Activated CD4-positive, alpha-beta T cell treated with anti-CD3 and anti-CD28 coated beads, Interleukin-2, amount 10 ng/mL, durations not matched to agents 7 days and 5 days (primary cell): ENCODE data around the gene ECHS1. TPM values are rescaled to one million over a fixed set of nuclear protein-coding genes. Genes with fewer than 3 reads are reported as not detected.
"Not testable (repeated sequence)": the region's sequence is repeated elsewhere in the genome, so short reads cannot be mapped to it uniquely, and the experiment has no call there.

ENCODE experiments used
- CTCF ChIA-PET: fragments of 350-600 bp; sonication (Branson Sonifier 250); formaldehyde crosslinking; loops from one replicate; lab custom pipeline; 2021; ENCODE audit warnings: antibody characterized with exemption; lab: Charles Lee
- POLR2A ChIA-PET: fragments of 350-600 bp; sonication (Branson Sonifier 250); formaldehyde crosslinking; loops from one replicate; lab custom pipeline; 2021; ENCODE audit warnings: antibody characterized with exemption; lab: Charles Lee
- DNase-seq: peaks from one replicate; pipeline ENCODE4 v3.0.0-alpha.2; 2020
- H3K27ac Mint-ChIP-seq: one replicate; pipeline ENCODE4 v1.8.0; 2021; ENCODE audit warnings: mild to moderate bottlenecking, moderate library complexity, mixed read lengths
- H3K27me3 Mint-ChIP-seq: one replicate; pipeline ENCODE4 v1.8.0; 2021; ENCODE audit warnings: mixed read lengths
- H3K36me3 Mint-ChIP-seq: one replicate; pipeline ENCODE4 v1.8.0; 2021; ENCODE audit warnings: low read depth, mixed read lengths
- H3K4me1 Mint-ChIP-seq: one replicate; pipeline ENCODE4 v1.8.0; 2021; ENCODE audit warnings: mixed read lengths
- H3K4me3 Mint-ChIP-seq: one replicate; pipeline ENCODE4 v1.8.0; 2021; ENCODE audit warnings: mild to moderate bottlenecking, moderate library complexity, mixed read lengths
- H3K9me3 Mint-ChIP-seq: one replicate; pipeline ENCODE4 v1.8.0; 2021; ENCODE audit warnings: mixed read lengths
- total RNA-seq, 2 experiments: library from RNA; stranded (reverse); gene quantifications; one replicate each; pipeline ENCODE4 v1.2.3, GENCODE V29; 2021

The ECHS1 gene
- total RNA-seq, 2 experiments from 2014 or later = 34.9 to 40.2 TPM

DNA sequence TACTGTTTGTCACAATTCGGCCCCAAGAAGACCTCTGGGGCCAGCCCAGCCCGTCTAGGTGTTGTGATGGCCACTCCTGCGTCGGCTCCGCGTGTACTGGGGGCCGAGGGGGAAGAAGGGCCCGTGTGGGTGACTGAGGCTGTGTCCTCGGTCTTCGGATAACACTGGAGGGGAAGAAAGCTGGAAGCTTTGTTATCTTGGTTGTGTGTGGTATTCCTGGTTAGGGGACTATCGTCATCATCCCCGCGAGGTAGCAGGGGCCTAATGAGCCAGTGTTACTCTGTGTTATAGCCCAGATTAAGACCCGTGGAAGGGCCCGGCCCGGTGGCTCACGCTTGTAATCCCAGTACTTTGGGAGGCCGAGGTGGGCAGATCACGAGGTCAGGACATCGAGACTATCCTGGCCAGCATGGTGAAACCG, 21.7 kb upstream of the ECHS1 start:
- peak overlapping the region; percentile 92 for H3K27ac Mint-ChIP-seq
- H3K4me3 Mint-ChIP-seq = peak overlapping the region; percentile 91
- H3K9me3 Mint-ChIP-seq = no peaks in the 10 kb centered on the region
- peaks cover 29% of the 10 kb centered on the region for H3K36me3 Mint-ChIP-seq
- DNase-seq = no peak
- CTCF ChIA-PET = interaction anchor here (1.1 kb wide), 1 partner anchor 44 kb away, joined by 3 read pairs; no protein-coding TSS in a partner anchor
- no peaks in the 10 kb centered on the region for H3K27me3 Mint-ChIP-seq
- peaks cover 59% of the 10 kb centered on the region for H3K4me1 Mint-ChIP-seq
- POLR2A ChIA-PET = no interaction called here

DNA sequence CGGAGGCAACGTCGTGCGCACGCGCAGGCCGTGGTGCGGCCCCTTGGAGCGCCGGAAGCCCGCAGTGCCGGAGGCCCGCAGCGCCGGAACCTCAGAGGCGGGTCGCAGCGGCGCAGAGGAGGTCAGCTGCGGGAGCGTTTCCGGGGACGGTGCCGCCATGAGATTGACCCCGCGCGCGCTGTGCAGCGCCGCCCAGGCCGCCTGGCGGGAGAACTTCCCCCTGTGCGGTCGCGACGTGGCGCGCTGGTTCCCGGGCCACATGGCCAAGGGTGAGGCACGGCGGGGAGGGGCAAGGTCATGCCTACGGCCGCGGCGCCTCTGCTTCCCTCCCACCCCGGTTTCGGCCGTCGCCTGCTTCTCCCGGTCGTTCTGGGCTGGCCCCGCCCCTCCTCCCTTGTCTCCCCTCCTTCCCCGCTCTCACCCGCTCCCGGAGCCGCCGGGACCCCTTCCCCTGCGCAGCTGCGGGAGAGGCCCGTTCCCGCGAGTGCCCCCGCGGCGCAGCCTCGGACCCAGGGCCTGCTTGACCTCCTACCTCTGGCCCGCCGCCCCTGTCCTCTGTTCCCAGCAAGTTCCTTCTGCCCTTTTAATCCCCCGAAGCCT, 21.0 kb upstream of the ECHS1 start, which contains the start of gene MTG1:
Gene MTG1, plus strand, starts transcription at position 94 of the 600 bp plus-strand sequence. Its CDS starts 64 bp downstream, at position 158.
- peak; percentile 92 for DNase-seq
- Mint-ChIP-seq H3K36me3 (peaks cover 23% of the 10 kb centered on the region), H3K4me3 (peak within 1 kb of the TSS; percentile 91), H3K4me1 (peaks cover 56% of the 10 kb centered on the region), H3K27me3 (no peaks in the 10 kb centered on the region), H3K9me3 (no peaks in the 10 kb centered on the region), H3K27ac (peak within 1 kb of the TSS; percentile 92)
- ChIA-PET POLR2A (no interaction called here), CTCF (no interaction called here)

DNA sequence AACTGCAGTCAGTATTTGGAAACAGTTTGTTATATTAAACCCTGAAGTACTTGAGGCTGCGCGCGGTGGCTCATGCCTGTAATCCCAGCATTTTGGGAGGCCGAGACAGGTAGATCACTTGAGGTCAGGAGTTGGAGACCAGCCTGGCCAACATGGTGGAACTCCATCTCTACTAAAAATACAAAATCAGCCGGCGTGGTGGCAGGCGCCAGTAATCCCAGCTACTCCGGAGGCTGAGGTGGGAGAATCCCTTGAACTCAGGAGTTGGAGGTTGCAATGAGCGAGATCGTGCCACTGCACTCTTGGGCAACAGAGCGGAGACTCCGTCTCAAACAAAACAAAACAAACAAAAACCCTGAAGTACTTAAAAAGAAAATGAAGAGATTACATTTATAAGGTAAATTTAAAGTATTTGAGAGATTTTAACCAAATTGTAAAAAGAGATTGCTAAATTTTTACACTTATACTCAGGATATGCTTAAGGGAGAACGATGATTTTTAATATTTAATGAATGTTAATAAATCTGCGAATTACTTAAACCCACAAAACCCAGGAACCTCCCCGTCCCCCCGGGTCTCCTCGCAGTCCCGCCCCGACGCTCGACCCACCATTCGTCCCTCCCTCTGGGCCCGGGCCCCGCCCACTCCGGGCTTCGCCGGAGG, 20.4 kb upstream of the ECHS1 start:
- peak overlapping the region; percentile 71 for H3K27ac Mint-ChIP-seq
- CTCF ChIA-PET = no interaction called here

DNA sequence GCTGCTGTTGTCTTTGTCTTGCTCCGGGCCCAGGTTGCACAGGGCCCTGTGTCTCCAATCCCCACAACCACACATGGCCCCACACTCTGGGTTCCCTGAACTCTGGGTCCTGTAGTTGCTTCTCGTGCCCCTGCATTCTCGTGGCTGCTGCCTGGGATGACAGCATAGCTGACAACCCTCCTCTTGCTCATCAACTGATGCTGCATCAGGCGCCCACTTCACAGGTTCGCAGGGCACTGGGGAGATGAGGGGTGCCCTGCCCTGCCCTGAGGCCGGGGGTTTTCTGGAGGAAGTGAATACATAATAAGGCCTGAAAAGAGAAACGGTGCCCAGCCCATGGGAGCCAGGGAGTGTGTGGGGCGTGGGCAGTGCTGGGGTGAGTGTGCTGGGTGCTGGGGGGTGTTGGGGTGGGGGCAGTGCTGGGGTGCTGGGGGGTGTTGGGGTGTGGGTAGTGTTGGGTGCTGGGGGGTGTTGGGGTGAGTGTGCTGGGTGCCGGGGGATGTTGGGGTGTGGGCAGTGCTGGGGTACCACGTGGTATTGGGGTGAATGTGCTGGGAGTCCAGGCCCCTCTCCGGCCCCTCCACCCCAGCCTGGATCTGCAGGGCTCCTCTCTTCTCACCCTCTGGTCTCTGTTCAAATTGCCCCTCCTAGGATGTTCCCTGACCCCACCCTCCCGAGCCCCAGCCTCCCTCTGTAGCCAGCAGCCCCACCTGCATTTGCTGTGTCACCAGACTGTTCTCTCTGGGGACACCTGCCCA, 18.8 kb upstream of the ECHS1 start:
- H3K9me3 Mint-ChIP-seq = no peaks in the 10 kb centered on the region
- peak overlapping the region; percentile 80 for H3K27ac Mint-ChIP-seq
- H3K27me3 Mint-ChIP-seq = no peaks in the 10 kb centered on the region
- H3K4me1 Mint-ChIP-seq = peaks cover 61% of the 10 kb centered on the region
- ChIA-PET CTCF (interaction anchor here (1.1 to 1.5 kb wide), 2 partner anchors 62 to 1163 kb away, joined by 3 to 7 read pairs; no protein-coding TSS in a partner anchor), POLR2A (no interaction called here)
- DNase-seq = no peak
- no peak overlapping the region for H3K4me3 Mint-ChIP-seq
- peaks cover 11% of the 10 kb centered on the region for H3K36me3 Mint-ChIP-seq

More for the DNA sequence above, 20.4 kb upstream of the ECHS1 start:
- no peaks in the 10 kb centered on the region for H3K9me3 Mint-ChIP-seq
- POLR2A ChIA-PET = no interaction called here
- no peaks in the 10 kb centered on the region for H3K27me3 Mint-ChIP-seq
- H3K4me3 Mint-ChIP-seq = peak overlapping the region; percentile 91
- no peak for DNase-seq
- H3K4me1 Mint-ChIP-seq = peaks cover 63% of the 10 kb centered on the region
- H3K36me3 Mint-ChIP-seq = peaks cover 21% of the 10 kb centered on the region

DNA sequence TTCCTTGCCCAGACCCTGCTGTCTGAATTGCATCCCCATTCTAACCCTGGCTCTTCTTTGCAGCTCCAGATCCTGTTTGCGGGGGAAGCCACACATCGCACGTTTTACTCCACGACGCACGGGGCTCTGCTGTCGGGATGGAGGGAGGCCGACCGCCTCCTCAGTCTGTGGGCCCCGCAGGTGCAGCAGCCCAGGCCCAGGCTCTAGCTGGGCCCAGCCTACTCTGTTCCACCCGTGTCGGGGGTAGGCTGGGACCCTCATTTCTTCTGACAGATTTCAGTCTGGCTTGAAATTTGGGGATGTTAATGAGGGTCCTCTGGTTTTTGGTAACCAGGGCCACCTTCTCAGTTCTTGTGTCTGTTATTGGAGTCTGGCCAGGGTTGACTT, 18.1 kb upstream of the ECHS1 start:
- DNase-seq = no peak
- CTCF ChIA-PET = interaction anchor here (1.1 to 1.5 kb wide), 2 partner anchors 62 to 1163 kb away, joined by 3 to 7 read pairs; no protein-coding TSS in a partner anchor
- peaks cover 57% of the 10 kb centered on the region for H3K4me1 Mint-ChIP-seq
- peak overlapping the region; percentile 39 for H3K4me3 Mint-ChIP-seq
- POLR2A ChIA-PET = interaction anchor here (0.7 to 1.0 kb wide), 2 partner anchors 132 to 429 kb away, joined by 3 to 4 read pairs; no protein-coding TSS in a partner anchor
- no peaks in the 10 kb centered on the region for H3K9me3 Mint-ChIP-seq
- no peaks in the 10 kb centered on the region for H3K27me3 Mint-ChIP-seq
- H3K36me3 Mint-ChIP-seq = peaks cover 11% of the 10 kb centered on the region
- H3K27ac Mint-ChIP-seq = peak overlapping the region; percentile 99

DNA sequence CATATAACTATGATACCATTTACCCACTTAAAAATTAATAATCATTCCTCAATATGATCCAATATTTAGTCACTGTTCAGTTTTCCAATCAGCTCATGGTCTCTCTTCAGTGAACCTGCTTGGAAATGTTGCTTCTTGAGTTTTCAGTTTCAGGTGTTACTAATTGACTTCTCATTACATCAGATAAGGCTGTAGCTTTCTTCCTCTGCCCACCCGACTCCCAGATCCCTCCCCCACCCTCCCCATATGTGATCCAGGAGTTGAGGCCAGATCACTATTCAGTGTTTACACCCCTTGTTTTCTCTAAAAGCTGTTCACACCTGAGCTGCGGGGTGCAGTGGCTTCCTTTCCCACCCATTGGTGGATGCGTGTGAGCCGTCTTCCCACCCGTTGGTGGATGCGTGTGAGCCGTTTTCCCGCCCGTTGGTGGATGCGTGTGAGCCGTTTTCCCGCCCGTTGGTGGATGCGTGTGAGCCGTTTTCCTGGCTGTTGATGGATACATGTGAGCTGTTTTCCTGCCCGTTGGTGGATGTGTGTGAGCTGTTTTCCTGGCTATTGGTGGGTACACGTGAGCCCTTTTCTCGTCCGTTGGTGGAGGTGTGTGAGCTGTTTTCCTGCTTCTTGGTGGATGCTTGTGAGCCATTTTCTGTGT, 17.6 kb upstream of the ECHS1 start:
- Mint-ChIP-seq H3K27me3 (no peaks in the 10 kb centered on the region), H3K27ac (peak overlapping the region; percentile 99), H3K36me3 (peaks cover 9% of the 10 kb centered on the region), H3K4me1 (peaks cover 55% of the 10 kb centered on the region), H3K9me3 (no peaks in the 10 kb centered on the region), H3K4me3 (peak overlapping the region; percentile 65)
- POLR2A ChIA-PET = interaction anchor here (0.7 to 1.2 kb wide), 3 partner anchors 13 to 428 kb away, joined by 3 to 4 read pairs (median 3); no protein-coding TSS in a partner anchor
- CTCF ChIA-PET = interaction anchor here (0.8 to 1.5 kb wide), 4 partner anchors 16 to 1162 kb away, joined by 3 to 7 read pairs (median 3); no protein-coding TSS in a partner anchor
- DNase-seq = no peak

DNA sequence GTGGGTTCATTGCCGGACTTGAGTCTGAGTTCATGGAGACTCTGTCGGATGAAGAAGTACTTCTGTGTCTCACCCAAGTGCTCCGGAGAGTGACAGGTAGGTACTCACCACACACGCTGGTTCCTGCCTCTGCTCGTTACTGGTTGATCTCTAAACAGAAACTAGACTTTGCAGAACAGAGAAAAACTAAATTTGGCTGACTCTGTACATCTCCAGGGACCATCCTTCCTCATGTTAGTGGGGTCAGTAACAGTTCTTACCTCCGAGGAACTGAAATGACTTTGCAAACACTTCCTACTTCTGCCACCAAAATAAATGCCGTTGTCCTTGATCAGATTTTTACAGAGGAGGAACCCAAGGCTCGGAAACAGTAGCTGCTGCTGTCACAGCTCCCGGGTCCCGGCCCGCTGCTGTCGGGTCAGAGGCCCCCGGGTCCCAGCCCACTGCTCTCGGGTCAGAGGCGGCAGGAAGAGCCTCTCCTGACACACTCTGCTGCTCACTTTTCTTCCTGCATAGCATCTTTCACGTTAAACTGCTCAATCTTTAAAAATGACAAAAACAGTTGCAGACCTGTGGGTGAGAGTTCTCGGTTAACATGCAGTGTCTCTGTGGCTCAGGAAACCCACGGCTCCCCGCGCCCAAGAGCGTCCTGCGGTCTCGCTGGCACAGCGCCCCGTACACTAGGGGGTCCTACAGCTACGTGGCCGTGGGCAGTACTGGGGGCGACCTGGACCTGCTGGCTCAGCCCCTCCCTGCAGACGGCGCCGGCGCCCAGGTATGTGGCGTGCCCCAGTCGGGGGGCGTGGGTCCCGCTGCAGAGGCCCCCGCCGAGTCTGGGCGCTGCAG, 16.0 kb upstream of the ECHS1 start:
- ChIA-PET CTCF (interaction anchor here (0.9 to 1.8 kb wide), 3 partner anchors 8 to 60 kb away, joined by 3 to 5 read pairs (median 4); no protein-coding TSS in a partner anchor), POLR2A (interaction anchor here (1.2 kb wide), 1 partner anchor 11 kb away, joined by 3 read pairs; no protein-coding TSS in a partner anchor)
- H3K36me3 Mint-ChIP-seq = peaks cover 2% of the 10 kb centered on the region
- peak overlapping the region; percentile 99 for H3K27ac Mint-ChIP-seq
- H3K27me3 Mint-ChIP-seq = no peaks in the 10 kb centered on the region
- DNase-seq = peak; percentile 69
- peaks cover 44% of the 10 kb centered on the region for H3K4me1 Mint-ChIP-seq
- H3K4me3 Mint-ChIP-seq = peak overlapping the region; percentile 81
- H3K9me3 Mint-ChIP-seq = no peaks in the 10 kb centered on the region

DNA sequence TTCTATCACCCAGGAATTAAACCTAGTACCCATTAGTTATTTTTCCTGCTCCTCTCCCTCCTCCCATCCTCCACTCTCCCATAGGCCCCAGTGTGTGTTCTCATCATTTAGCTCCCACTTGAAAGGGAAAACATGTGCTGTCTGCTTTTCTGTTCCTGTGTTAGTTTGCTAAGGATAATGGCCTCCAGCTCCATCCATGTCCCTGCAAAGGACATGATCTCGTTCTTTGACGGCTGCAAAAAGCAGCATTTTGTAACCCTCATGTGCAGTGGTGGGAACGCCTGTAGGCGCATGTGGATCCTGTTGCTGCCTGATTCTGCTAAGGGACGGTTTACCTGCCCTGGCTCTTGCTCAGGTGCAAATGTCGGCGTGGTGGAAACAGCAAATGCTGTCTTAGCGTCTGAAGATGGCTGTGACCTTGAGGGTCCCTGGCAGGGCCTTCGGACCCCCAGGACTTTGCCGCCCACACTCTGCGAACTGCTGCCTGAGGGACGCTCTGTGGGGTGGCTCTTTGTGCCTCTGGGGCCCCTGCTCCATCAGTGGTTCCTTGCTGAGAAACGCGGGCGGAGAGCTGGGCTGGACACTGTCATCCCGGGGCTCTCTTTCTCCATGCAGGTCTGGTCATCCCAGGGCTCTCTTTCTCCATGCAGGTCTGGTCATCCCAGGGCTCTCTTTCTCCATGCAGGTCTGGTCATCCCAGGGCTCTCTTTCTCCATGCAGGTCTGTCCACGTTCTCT, 15.2 kb upstream of the ECHS1 start:
- ChIA-PET POLR2A (no interaction called here), CTCF (interaction anchor here (1.0 to 1.8 kb wide), 6 partner anchors 12 to 59 kb away, joined by 3 to 5 read pairs (median 4); no protein-coding TSS in a partner anchor)
- peaks cover 2% of the 10 kb centered on the region for H3K36me3 Mint-ChIP-seq
- H3K9me3 Mint-ChIP-seq = no peaks in the 10 kb centered on the region
- DNase-seq = no peak
- peak overlapping the region; percentile 81 for H3K4me3 Mint-ChIP-seq
- H3K4me1 Mint-ChIP-seq = peaks cover 41% of the 10 kb centered on the region
- H3K27ac Mint-ChIP-seq = peak overlapping the region; percentile 99
- H3K27me3 Mint-ChIP-seq = no peaks in the 10 kb centered on the region

DNA sequence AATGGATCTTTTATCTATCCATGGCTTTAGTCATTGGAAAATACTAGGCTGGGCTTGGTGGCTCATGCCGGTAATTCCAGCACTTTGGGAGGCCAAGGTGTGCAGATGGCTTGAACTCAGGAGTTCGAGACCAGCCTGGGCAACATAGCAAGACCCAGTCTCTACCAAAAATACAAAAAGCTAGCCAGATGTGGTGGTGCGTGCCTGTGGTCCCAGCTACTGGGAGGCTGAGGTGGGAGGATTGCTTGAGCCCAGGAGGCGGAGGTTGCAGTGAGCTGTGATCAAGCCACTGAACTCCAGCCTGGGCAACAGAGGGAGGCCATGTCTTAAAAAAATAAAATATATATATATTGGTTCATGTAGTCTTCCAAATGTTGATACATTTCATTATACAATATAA, 13.8 kb upstream of the ECHS1 start:
- POLR2A ChIA-PET, H3K36me3 Mint-ChIP-seq, H3K27me3 Mint-ChIP-seq, H3K4me3 Mint-ChIP-seq, H3K9me3 Mint-ChIP-seq, H3K27ac Mint-ChIP-seq, DNase-seq: not testable (repeated sequence)
- CTCF ChIA-PET = interaction anchor here (0.7 to 1.5 kb wide), 5 partner anchors 18 to 130 kb away, joined by 3 to 4 read pairs (median 3); no protein-coding TSS in a partner anchor
- peaks cover 38% of the 10 kb centered on the region for H3K4me1 Mint-ChIP-seq

DNA sequence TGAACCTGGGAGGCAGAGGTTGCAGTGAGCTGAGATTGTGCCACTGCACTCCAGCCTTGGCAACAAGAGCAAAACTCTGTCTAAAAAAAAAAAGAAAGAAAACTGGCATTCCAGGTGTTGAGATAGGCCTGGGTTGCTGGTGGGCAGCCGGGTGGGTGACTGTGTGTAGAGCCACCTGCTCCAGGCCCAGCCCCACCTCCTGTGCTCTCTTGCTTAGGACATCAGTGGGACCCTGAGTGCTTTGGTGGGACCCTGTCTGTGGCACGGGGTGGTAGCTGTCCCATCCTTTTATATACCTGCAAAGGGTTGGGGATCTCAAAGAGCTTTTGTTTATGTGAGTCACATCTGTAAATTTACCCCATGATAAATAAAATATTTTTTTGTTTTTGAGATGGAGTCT, 12.1 kb upstream of the ECHS1 start:
- Mint-ChIP-seq H3K27me3 (no peaks in the 10 kb centered on the region), H3K4me1 (peaks cover 21% of the 10 kb centered on the region), H3K4me3 (no peak overlapping the region), H3K9me3 (no peaks in the 10 kb centered on the region), H3K36me3 (peaks cover 2% of the 10 kb centered on the region), H3K27ac (no peak overlapping the region)
- ChIA-PET POLR2A (no interaction called here), CTCF (no interaction called here)
- no peak for DNase-seq

DNA sequence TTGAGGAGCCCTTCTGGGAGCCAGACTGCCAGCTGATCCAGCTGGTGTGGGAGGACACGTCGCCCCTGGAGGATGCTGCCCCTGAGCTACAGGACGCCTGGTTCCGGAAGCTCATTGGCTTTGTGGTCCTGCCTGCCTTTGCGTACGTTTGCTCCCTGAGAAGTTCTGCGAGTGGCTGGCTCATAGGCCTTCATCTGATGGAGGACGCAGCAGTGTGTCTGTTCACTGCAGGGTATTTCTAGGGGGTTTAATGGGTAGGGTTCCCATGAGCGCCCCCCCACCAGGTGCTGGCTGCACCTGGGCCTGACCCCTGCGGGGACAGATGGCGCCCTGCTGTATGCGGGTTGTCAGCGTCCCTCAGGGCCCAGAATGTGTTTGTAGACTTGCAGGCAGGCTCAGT, 10.9 kb upstream of the ECHS1 start:
- Mint-ChIP-seq H3K4me3 (no peak overlapping the region), H3K27me3 (no peaks in the 10 kb centered on the region), H3K4me1 (peaks cover 13% of the 10 kb centered on the region), H3K27ac (no peak overlapping the region), H3K36me3 (no peaks in the 10 kb centered on the region), H3K9me3 (no peaks in the 10 kb centered on the region)
- DNase-seq = no peak
- ChIA-PET POLR2A (no interaction called here), CTCF (interaction anchor here (0.6 kb wide), 1 partner anchor 127 kb away, joined by 3 read pairs; no protein-coding TSS in a partner anchor)
